Mononuclear cell (primary cell): ENCODE data around the gene VTN. TPM values are rescaled to one million over a fixed set of nuclear protein-coding genes. Genes with fewer than 3 reads are reported as not detected.

Source experiments
- H3K27me3 ChIP-seq: 2 replicates; pipeline ENCODE4 v1.6.0; 2011; ENCODE audit warnings: low read length, control low read depth; ENCODE audit not compliant: insufficient read depth
- H3K4me1 ChIP-seq: 2 replicates; pipeline ENCODE4 v1.5.1; 2011; ENCODE audit warnings: mild to moderate bottlenecking, low read length, control low read depth; ENCODE audit not compliant: insufficient read depth
- H3K4me3 ChIP-seq: 2 replicates; pipeline ENCODE4 v1.5.1; 2011; ENCODE audit warnings: mild to moderate bottlenecking, low read length, moderate library complexity
- H3K9me3 ChIP-seq: 2 replicates; pipeline ENCODE4 v1.5.1; 2011; ENCODE audit warnings: low read depth, mild to moderate bottlenecking, control low read depth, low read length
- total RNA-seq: library from RNA; depleted of rRNA; stranded (reverse); fragments of >200 nt; gene quantifications from one replicate; pipeline ENCODE4 v1.2.3, GENCODE V29; 2012

The VTN gene
- total RNA-seq, 1 donor = not detected

DNA sequence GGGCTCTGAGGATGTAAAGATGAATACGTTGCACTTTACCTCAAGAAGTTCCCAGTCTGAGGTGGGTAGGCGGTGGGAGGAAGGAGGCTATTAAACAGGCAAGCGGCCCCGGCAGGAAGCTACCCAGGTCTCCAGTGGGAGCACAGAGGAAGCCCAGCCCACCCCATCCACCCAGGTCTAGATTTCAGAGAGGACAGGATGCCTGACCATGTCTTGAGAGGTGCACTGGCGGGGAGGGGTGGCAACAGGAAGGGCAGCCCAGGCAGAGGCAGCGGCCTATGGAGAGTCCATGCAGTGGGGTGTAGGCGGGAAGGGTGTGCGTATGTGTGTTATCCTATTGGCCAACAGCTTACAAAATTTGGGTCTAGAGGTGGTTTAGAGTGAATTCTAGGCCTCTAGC, 15.3 kb upstream of the VTN start:
- Histone ChIP-seq H3K4me1 (peaks cover 30% of the 10 kb centered on the region), H3K27me3 (peaks cover 7% of the 10 kb centered on the region), H3K4me3 (no peak overlapping the region), H3K9me3 (no peaks in the 10 kb centered on the region)

DNA sequence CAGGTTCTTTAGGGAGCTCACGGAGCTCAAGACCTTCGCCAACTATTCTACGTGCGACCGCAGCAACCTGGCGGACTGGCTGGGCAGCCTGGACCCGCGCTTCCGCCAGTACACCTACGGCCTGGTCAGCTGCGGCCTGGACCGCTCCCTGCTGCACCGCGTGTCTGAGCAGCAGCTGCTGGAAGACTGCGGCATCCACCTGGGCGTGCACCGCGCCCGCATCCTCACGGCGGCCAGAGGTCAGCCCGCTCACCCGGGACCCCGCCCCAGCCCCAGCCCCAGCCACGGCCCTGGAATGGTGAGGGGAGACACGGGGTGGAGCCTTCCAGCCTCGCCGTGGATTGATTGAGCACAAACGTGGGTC, 14.9 kb upstream of the VTN start:
- Histone ChIP-seq H3K9me3 (no peaks in the 10 kb centered on the region), H3K27me3 (peaks cover 8% of the 10 kb centered on the region), H3K4me1 (peaks cover 30% of the 10 kb centered on the region), H3K4me3 (peak overlapping the region; percentile 60)

DNA sequence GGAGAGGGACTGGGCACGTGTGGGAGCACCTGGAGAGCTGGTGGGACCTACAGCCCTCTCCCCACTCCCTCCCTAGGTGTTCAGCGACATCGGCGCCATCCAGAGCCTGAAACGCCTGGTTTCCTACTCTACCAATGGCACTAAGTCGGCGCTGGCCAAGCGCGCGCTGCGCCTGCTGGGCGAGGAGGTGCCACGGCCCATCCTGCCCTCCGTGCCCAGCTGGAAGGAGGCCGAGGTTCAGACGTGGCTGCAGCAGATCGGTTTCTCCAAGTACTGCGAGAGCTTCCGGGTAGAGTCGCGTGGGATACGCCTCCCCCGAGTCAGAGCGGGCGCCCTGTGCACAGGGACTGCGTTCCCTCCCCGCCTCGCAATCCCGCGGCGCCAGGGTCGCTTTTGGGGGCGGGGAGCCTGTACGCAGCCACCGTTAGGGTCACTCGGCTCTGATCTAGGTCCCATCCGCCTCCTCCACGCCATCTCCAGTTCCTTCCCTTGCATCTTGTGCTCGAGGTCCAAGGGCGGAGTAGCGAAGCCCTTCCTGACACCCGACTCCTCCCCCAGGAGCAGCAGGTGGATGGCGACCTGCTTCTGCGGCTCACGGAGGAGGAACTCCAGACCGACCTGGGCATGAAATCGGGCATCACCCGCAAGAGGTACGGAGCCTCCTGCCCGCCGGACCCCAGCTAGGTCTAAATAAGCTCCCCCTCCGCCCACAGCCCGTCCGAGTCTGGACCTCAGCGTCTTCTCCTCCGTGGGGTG, 14.4 kb upstream of the VTN start:
- Histone ChIP-seq H3K27me3 (peaks cover 8% of the 10 kb centered on the region), H3K9me3 (no peaks in the 10 kb centered on the region), H3K4me1 (peaks cover 30% of the 10 kb centered on the region), H3K4me3 (peak overlapping the region; percentile 60)

DNA sequence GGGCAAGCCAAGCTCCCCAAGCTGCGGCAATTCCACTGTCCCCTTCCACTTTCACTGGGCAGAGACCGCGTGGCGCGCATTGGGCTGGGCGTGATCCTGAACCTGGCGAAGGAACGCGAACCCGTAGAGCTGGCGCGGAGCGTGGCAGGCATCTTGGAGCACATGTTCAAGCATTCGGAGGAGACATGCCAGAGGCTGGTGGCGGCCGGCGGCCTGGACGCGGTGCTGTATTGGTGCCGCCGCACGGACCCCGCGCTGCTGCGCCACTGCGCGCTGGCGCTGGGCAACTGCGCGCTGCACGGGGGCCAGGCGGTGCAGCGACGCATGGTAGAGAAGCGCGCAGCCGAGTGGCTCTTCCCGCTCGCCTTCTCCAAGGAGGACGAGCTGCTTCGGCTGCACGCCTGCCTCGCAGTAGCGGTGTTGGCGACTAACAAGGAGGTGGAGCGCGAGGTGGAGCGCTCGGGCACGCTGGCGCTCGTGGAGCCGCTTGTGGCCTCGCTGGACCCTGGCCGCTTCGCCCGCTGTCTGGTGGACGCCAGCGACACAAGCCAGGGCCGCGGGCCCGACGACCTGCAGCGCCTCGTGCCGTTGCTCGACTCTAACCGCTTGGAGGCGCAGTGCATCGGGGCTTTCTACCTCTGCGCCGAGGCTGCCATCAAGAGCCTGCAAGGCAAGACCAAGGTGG, 11.2 kb upstream of the VTN start:
- no peak overlapping the region for H3K4me3 ChIP-seq
- peaks cover 30% of the 10 kb centered on the region for H3K4me1 ChIP-seq
- H3K27me3 ChIP-seq = peaks cover 8% of the 10 kb centered on the region
- H3K9me3 ChIP-seq = no peaks in the 10 kb centered on the region

DNA sequence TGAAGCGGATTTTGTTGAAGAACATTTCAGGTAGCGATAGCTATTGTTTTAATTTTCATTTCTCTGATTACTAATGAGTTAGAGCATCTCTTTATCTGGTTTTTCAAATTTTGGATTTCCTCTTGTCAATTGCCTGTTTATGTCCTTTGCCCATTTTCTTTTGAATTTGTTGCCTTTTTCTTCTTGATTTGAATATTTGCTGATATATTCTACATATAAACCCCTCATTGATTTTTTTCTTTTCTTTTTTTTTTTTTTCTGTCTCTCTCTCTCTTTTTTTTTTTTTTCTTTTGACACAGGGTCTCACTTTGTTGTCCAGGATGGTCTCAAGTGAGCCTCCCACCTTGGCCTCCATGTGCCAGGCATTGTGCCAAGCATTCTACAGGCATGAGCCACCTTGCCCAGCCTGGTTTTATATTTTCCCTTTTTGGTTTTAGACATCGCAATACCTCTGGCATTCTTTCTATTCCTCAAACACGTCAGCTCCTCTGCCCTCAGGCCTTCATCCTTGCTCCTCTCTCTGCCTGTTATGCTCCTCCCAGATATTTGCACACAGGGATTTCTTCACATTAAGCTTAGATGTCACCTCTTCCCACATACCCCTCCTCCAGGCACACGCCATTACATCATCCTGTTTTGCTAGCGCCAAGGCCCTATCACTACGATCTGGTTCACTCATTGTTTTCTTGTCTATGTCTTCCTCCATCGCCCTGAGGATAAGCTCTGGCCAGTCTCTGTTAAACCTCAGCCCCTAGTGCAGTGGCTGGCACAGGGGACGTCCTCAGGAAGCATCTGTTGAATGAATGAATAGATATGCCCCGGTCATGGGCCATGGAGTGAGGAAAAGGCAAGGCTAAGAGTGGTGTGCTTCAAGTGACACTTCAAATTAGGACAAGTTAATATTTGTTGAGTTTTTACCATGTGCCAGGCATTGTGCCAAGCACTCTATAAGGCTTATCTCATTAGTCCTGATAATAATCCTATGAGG, 10.0 kb upstream of the VTN start:
- peaks cover 8% of the 10 kb centered on the region for H3K27me3 ChIP-seq
- H3K9me3 ChIP-seq = no peaks in the 10 kb centered on the region
- H3K4me3 ChIP-seq = no peak overlapping the region
- H3K4me1 ChIP-seq = peaks cover 22% of the 10 kb centered on the region

DNA sequence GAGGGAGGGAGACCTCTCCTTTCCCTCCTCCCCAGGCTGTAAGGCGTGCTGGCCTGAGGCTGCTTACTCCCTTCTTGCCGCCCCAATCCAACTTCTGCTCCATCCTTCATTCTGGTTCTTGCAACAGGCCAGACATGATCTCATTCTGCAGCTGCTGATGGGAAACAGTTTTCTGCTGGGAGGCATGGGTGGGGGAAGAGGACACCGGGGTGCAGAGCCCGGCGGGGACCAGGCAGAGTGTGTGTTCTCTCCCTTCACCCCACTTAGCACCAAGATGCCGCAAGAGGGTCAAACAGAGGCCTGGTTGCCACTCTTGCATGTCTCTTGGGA, 2.8 kb upstream of the VTN start:
- Histone ChIP-seq H3K4me3 (no peak overlapping the region), H3K9me3 (no peaks in the 10 kb centered on the region), H3K4me1 (peaks cover 22% of the 10 kb centered on the region), H3K27me3 (peaks cover 12% of the 10 kb centered on the region)

DNA sequence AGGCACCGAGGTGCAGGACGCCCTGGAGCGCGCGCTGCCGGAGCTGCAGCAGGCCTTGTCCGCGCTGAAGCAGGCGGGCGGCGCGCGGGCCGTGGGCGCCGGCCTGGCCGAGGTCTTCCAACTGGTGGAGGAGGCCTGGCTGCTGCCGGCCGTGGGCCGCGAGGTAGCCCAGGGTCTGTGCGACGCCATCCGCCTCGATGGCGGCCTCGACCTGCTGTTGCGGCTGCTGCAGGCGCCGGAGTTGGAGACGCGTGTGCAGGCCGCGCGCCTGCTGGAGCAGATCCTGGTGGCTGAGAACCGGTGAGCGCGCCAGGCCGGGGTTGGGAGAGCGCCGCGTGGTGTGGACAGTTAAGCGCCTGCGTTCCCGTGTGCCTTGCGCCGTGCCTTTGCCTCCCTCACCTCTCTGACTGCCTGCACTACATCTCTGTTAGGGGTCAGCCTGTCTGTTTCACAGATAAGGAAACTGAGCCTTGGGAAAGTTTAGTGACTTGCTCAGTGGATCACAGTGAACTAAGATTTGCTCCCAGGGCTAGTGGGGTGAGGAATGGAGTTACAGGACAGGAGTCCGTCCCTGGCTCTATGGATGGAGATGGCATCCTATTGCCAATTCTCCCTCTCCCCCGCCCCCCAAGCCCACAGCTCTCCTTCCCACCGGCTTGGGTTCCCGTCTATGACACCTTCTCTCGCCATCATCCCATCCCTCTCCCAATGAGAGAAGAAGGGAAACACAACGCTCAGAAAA, 2.3 kb upstream of the VTN start:
- Histone ChIP-seq H3K4me1 (peaks cover 22% of the 10 kb centered on the region), H3K9me3 (no peaks in the 10 kb centered on the region), H3K4me3 (peak overlapping the region; percentile 45), H3K27me3 (peaks cover 12% of the 10 kb centered on the region)

DNA sequence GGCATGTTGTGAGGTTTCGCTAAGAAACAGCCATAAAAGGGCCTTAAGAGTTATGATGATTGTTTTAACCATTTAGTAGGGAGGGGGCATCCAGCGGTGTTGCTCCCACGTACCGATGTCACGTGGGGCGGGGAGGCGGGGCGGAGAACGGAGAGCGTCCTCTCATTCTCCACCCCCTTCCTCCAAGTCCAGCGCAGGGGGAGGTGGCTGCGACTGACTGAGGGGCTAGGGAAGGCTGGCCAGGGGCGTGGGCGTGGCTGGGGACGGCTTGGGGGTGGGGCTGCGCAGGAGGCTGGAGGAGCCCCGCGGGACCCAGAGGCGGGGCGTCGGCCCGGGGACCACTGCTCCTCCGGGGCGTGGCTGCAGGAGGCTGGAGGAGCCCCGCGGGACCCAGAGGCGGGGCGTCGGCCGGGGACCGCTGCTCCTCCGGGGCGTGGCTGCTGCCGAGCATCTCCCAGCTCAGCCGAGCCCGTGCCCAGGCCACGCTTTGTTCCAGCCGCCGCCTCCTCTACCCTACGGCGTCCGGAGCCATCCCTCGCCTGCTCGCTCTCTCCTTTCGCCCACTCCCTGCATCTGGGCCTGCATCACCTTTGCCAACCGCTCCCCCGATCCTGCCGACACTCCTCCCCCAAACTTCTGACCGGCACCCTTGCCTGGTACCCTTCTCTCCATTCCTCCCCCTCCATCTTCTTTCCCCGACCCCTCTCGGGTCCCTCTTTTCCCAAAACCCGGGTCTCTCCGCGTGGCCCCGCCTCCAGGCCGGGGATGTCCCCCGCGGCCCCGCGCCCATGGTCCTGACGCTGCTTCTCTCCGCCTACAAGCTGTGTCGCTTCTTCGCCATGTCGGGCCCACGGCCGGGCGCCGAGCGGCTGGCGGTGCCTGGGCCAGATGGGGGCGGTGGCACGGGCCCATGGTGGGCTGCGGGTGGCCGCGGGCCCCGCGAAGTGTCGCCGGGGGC, 1.4 kb upstream of the VTN start, which contains the start of gene SARM1:
Gene SARM1 (plus strand): TSS at position 450 of the 958 bp plus-strand sequence. CDS start 339 bp downstream, at position 789.
- Histone ChIP-seq H3K4me1 (peaks cover 22% of the 10 kb centered on the region), H3K4me3 (peak within 1 kb of the TSS; percentile 45), H3K9me3 (no peaks in the 10 kb centered on the region), H3K27me3 (peaks cover 12% of the 10 kb centered on the region)

DNA sequence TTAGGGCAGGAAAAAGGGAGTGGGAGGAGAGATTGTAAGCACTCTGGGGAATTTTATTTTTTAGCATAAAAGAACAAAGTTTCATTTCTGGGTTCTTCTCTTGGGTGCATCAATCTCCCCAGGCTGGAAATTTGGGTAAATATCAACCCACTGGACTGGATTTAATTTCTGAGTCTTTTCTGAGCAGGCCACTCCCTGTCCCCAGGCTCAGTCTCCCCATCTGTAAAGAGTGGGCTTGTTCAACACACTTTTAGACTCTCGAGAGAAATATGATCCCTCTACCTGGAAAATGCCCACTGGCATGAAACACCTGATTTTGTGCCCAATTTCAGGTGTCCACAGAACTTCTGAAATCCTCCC, 617 bp upstream of the VTN start:
- H3K27me3 ChIP-seq = peaks cover 12% of the 10 kb centered on the region
- H3K9me3 ChIP-seq = no peaks in the 10 kb centered on the region
- H3K4me1 ChIP-seq = peaks cover 22% of the 10 kb centered on the region
- no peak overlapping the region for H3K4me3 ChIP-seq

DNA sequence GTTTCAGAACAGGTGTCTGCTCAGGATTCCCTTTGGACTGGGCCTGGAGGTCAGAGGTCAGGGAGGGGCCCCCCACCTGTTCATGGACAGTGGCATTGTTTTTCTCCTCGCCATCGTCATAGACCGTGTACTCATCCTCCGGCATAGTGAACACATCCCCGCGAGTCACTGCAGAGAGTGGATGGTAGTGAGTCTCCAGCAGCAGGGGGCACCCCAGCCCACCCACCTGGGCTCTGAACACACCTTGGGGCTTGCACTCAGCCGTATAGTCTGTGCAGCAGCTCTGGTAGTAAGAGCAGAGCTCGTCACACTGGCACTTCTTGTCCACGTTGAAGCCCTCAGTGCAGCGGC, 448 bp downstream of the VTN start:
- Histone ChIP-seq H3K4me1 (peaks cover 22% of the 10 kb centered on the region), H3K27me3 (peaks cover 12% of the 10 kb centered on the region), H3K9me3 (no peaks in the 10 kb centered on the region), H3K4me3 (no peak overlapping the region)

DNA sequence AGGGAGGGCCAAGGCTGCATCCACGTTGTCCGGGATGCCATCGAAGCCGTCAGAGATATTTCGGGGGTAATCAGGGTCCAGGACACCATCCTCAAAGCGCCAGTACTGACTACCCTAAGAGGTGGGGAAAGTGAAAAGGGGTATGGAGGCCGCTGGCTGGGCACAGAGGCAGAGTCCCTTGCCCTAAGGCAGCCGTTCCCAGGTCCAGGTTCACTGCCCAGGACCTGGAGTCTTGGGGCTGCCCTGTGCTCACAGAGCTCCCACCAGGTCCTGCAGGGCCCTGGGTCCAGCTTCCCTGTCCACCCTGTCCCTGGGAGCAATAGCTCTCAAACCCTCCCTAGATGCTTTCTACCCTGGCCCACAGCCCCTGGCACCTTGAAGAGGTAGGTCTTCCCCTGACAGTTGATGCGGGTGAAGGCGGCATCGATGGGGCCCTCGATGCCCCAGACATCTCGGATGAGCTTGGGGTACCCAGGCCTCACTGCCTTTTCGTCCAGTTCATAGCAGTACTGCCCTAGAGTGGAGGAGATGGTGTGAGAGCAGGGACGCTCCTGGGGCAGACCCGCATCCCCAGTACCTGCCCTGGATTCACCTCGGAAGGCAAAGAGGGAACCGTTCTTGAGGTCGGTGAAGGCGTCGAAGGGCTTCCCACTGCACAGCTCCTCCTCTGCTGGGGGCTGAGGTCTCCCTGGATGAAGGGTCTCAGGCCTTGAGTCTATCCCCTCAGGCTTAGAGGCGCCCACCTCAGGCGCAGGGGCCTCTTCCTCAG, 1.0 kb downstream of the VTN start:
- Histone ChIP-seq H3K4me1 (peaks cover 22% of the 10 kb centered on the region), H3K27me3 (peaks cover 12% of the 10 kb centered on the region), H3K4me3 (no peak overlapping the region), H3K9me3 (no peaks in the 10 kb centered on the region)

DNA sequence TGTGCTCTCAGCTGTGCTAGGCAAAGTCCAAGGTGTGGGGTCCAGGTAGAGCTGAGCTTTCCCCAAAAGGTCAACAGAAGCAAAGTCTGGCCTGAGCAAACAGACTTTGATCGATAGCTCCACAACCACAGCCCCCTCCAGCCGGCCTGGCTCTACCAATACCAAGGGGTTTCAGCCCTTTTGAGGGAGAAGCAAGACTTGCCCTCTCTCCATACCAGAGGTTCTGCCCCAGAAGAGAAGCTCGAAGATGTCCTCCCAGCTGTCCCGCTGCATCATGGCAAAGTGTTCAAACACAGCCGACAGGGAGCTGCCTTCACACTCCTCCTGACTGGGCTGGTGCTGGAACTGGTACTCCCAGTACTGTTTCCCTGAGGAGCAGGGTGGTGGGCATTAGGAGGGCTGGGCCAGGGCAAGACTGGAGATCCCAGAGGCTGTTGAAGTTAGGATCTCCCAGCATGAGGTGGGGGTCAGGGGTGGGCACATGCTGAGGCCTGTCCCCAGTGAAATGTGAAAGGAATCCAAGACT, 1.7 kb downstream of the VTN start:
- Histone ChIP-seq H3K9me3 (no peaks in the 10 kb centered on the region), H3K27me3 (peaks cover 11% of the 10 kb centered on the region), H3K4me1 (peaks cover 21% of the 10 kb centered on the region), H3K4me3 (no peak overlapping the region)

DNA sequence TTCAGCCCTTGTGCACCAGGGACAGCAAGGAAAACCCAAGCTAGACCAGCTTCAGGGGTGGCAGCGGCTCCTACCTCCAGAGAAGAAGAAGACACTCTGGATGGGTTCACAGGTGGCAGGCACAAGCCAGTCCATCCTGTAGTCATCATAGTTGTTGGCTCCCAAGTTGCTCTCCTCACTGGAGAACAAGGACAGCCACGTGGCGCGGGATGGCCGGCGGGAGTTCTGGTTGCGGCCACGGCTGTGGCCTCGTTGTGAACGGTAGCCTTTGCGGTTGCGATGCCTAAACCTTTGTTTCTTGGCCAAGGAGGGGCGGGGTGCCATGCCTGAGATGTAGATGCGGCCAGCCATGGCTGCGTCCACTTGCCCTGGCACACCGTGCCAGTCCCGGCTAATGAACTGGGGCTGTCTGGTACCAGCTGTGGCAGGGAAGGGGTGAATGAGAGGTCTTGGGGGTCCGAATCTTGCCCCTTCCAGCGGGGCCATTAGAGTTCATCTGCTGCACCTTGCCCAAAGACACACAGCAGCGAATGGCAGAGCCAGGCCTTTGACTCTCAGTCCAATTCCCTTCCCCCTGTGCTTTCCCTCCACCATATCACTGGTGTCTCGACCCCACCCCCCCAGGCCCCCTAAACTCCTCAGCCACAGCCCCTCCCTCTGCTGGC, 2.3 kb downstream of the VTN start:
- Histone ChIP-seq H3K9me3 (no peaks in the 10 kb centered on the region), H3K27me3 (peaks cover 5% of the 10 kb centered on the region), H3K4me3 (no peak overlapping the region), H3K4me1 (peaks cover 15% of the 10 kb centered on the region)
